ENCODE results near the gene G3BP1.

The G3BP1 gene

GRCh38 chr5:151810897-151811296 lies 39.1 kb downstream of the G3BP1 start:
- no peaks in the 10 kb centered on the region for H3K27me3 ChIP-seq (ENCODE audit: insufficient read depth, poor library complexity, severe bottlenecking)
- H3K4me3 ChIP-seq (replicated peaks; ENCODE audit: insufficient read depth, low read length), result no peak overlapping the region
- DNase-seq (ENCODE audit: low read depth in 1 of 2, low spot score in 1 of 2), result no peak
- no peak for TF ChIP-seq POLR2AphosphoS5 (IDR thresholded peaks at IDR 0.05; ENCODE audit: low read depth)
- TF ChIP-seq, protein P1, sequence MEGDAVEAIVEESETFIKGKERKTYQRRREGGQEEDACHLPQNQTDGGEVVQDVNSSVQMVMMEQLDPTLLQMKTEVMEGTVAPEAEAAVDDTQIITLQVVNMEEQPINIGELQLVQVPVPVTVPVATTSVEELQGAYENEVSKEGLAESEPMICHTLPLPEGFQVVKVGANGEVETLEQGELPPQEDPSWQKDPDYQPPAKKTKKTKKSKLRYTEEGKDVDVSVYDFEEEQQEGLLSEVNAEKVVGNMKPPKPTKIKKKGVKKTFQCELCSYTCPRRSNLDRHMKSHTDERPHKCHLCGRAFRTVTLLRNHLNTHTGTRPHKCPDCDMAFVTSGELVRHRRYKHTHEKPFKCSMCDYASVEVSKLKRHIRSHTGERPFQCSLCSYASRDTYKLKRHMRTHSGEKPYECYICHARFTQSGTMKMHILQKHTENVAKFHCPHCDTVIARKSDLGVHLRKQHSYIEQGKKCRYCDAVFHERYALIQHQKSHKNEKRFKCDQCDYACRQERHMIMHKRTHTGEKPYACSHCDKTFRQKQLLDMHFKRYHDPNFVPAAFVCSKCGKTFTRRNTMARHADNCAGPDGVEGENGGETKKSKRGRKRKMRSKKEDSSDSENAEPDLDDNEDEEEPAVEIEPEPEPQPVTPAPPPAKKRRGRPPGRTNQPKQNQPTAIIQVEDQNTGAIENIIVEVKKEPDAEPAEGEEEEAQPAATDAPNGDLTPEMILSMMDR (IDR thresholded peaks at IDR 0.05; ENCODE audit: insufficient read depth, low read length), result no peak
- TF ChIP-seq SPI1 (IDR thresholded peaks at IDR 0.05; ENCODE audit: borderline replicate concordance, low read depth), result no peak
- TF ChIP-seq, protein P2, sequence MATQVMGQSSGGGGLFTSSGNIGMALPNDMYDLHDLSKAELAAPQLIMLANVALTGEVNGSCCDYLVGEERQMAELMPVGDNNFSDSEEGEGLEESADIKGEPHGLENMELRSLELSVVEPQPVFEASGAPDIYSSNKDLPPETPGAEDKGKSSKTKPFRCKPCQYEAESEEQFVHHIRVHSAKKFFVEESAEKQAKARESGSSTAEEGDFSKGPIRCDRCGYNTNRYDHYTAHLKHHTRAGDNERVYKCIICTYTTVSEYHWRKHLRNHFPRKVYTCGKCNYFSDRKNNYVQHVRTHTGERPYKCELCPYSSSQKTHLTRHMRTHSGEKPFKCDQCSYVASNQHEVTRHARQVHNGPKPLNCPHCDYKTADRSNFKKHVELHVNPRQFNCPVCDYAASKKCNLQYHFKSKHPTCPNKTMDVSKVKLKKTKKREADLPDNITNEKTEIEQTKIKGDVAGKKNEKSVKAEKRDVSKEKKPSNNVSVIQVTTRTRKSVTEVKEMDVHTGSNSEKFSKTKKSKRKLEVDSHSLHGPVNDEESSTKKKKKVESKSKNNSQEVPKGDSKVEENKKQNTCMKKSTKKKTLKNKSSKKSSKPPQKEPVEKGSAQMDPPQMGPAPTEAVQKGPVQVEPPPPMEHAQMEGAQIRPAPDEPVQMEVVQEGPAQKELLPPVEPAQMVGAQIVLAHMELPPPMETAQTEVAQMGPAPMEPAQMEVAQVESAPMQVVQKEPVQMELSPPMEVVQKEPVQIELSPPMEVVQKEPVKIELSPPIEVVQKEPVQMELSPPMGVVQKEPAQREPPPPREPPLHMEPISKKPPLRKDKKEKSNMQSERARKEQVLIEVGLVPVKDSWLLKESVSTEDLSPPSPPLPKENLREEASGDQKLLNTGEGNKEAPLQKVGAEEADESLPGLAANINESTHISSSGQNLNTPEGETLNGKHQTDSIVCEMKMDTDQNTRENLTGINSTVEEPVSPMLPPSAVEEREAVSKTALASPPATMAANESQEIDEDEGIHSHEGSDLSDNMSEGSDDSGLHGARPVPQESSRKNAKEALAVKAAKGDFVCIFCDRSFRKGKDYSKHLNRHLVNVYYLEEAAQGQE (IDR thresholded peaks at IDR 0.05; ENCODE audit: insufficient replicate concordance, low read depth), result no peak
- TF ChIP-seq GABPA (IDR thresholded peaks at IDR 0.05; ENCODE audit: low read depth), result no peak
- no peak overlapping the region for H3K27ac ChIP-seq (replicated peaks)

- H3K27ac ChIP-seq (replicated peaks), result no peak overlapping the region
- TF ChIP-seq, protein P1 (IDR thresholded peaks at IDR 0.05; ENCODE audit: insufficient read depth, low read length), result no peak
- no peak for TF ChIP-seq SPI1 (IDR thresholded peaks at IDR 0.05; ENCODE audit: borderline replicate concordance, low read depth)
- TF ChIP-seq GABPA (IDR thresholded peaks at IDR 0.05; ENCODE audit: low read depth), result no peak
- TF ChIP-seq, protein P2 (IDR thresholded peaks at IDR 0.05; ENCODE audit: insufficient replicate concordance, low read depth), result no peak
- TF ChIP-seq POLR2AphosphoS5 (IDR thresholded peaks at IDR 0.05; ENCODE audit: low read depth), result no peak
- no peak overlapping the region for H3K4me3 ChIP-seq (replicated peaks; ENCODE audit: insufficient read depth, low read length)
- no peak for DNase-seq (ENCODE audit: low read depth in 1 of 2, low spot score in 1 of 2)
- H3K27me3 ChIP-seq (ENCODE audit: insufficient read depth, poor library complexity, severe bottlenecking), result no peaks in the 10 kb centered on the region
These were observed 40.0 kb downstream of the G3BP1 start for GRCh38 chr5:151811593-151812321.

DNA sequence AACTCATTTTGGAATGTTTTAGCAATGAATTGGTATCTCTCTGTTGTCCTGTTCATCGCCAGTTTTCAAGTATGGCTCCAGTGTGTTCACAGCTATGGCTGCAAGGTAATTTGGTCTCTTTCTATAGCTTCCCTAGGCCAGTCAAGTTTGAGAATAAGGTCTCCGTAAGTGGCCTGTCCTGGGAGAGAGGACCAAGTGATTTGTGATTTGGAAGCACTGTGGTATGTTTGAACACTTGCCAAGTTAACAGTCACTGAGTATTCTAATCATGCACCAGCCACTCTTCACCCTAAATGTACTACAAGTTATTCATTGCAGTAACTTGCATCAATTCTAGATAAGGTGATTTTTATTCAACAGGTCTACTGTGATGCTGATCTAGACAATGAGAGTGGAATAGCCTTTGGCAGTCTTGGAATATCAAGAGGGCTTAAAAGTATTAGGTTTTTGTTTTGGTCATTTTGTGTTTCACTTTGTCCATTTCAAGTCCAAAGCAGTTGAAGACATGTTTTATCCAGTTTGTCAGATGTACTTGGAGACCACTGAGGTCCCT lies 41.1 kb downstream of the G3BP1 start:
- no peak for DNase-seq (ENCODE audit: low read depth in 1 of 2, low spot score in 1 of 2)
- no peak overlapping the region for H3K4me3 ChIP-seq (replicated peaks; ENCODE audit: insufficient read depth, low read length)
- H3K27me3 ChIP-seq (ENCODE audit: insufficient read depth, poor library complexity, severe bottlenecking), result no peaks in the 10 kb centered on the region
- H3K27ac ChIP-seq (replicated peaks), result no peak overlapping the region
- no peak for TF ChIP-seq POLR2AphosphoS5 (IDR thresholded peaks at IDR 0.05; ENCODE audit: low read depth)
- TF ChIP-seq, protein P1 (IDR thresholded peaks at IDR 0.05; ENCODE audit: insufficient read depth, low read length), result no peak
- TF ChIP-seq GABPA (IDR thresholded peaks at IDR 0.05; ENCODE audit: low read depth), result no peak
- TF ChIP-seq, protein P2 (IDR thresholded peaks at IDR 0.05; ENCODE audit: insufficient replicate concordance, low read depth), result no peak
- TF ChIP-seq SPI1 (IDR thresholded peaks at IDR 0.05; ENCODE audit: borderline replicate concordance, low read depth), result no peak
